Measurements from ENCODE around the gene XRCC1. TPM values are rescaled to one million over a fixed set of nuclear protein-coding genes. Genes with fewer than 3 reads are reported as not detected.
A peak's percentile ranks its signal among the peaks of the same experiment; 100 is the strongest.

The XRCC1 gene
- total RNA-seq, 4 donors from 2014 or later = 18.6 to 30.6 (median 25.7) TPM

DNA sequence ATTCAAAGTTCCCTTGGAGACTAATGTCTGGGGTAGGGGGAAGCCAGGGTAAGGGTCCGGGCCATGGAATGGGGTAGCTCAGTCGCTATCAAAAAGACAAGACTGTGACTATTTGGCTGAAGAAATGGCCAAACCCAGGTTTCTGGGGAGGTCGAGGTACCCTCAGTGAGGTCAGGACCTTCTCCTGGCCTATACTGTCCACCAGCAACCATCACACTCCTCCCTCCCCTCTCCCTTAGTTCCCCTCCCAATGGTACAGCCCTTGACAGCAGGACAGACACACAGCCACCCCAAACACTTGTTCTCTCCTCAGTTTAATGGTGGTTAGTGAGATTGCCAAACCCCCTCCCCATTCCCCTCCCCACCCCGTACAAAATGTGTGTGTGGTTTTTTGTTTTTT is 46.7 kb upstream of the XRCC1 start:
- no peak for DNase-seq (ENCODE audit: low spot score in 2 of 2)
- TF ChIP-seq, protein P1, sequence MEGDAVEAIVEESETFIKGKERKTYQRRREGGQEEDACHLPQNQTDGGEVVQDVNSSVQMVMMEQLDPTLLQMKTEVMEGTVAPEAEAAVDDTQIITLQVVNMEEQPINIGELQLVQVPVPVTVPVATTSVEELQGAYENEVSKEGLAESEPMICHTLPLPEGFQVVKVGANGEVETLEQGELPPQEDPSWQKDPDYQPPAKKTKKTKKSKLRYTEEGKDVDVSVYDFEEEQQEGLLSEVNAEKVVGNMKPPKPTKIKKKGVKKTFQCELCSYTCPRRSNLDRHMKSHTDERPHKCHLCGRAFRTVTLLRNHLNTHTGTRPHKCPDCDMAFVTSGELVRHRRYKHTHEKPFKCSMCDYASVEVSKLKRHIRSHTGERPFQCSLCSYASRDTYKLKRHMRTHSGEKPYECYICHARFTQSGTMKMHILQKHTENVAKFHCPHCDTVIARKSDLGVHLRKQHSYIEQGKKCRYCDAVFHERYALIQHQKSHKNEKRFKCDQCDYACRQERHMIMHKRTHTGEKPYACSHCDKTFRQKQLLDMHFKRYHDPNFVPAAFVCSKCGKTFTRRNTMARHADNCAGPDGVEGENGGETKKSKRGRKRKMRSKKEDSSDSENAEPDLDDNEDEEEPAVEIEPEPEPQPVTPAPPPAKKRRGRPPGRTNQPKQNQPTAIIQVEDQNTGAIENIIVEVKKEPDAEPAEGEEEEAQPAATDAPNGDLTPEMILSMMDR (IDR thresholded peaks at IDR 0.05) = no peak
- TF ChIP-seq EP300 (IDR thresholded peaks at IDR 0.05) (no peak), POLR2A (IDR thresholded peaks at IDR 0.05) (no peak)
- no peak overlapping the region for H3K27ac ChIP-seq
- peaks cover 0 to 22% (median 2%) of the 10 kb centered on the region in 3 donors for H3K36me3 ChIP-seq
- H3K9me3 ChIP-seq = no peaks in the 10 kb centered on the region
- H3K27me3 ChIP-seq = peaks cover 0 to 3% of the 10 kb centered on the region in 2 donors
- no peak overlapping the region for H3K4me3 ChIP-seq
- peaks cover 0 to 50% (median 11%) of the 10 kb centered on the region in 4 donors for H3K4me1 ChIP-seq
- 56 to 74% methylated on average over 4 of the region's 4 CpGs for WGBS, 2 donors

DNA sequence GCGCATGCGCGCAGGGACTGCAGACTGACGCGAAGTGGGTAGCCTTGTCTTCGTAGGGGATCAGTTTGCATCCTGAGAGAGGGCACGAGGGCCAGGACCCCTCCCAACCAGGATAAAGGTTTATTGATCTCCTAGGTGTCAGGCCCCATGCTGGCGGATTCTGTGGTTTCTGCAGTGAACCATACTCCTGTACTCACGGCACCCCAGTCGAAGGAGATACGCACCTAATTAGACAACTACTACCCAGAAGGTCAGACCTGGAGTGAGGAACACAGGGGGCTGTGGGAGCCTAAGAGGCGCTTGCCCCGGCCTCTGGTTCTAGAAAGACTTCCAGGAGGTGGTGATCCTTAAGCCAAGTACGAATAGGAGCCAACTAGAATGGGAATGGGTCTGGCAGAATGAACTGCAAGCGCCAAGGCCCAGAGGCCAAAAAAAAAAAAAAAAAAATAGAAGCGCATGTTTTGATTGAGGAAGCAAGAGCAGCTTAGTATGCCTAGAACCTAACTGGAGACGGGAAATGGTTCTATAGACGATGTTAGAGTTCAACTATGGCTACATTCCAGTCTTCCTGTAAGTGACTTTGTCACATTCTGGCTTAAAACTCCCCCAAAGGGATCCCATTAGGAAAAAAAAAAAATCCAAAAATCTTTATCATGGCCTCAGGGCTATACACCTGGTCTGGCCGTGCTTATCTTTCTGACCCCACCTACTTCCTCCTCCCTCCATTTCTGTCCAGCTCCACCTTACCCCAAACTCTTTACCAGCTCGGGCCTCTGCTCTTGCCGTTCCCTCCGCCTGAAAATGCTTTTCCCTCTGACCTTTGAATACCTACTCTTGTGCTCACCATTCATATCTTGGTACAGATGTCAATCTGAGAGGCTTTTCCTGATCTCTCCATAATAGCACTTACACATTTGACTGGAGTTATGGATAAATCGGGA is 45.0 kb upstream of the XRCC1 start:
- Histone ChIP-seq H3K27me3 (no peaks in the 10 kb centered on the region), H3K36me3 (peaks cover 0 to 7% (median 2%) of the 10 kb centered on the region in 3 donors), H3K27ac (peak overlapping the region; percentile 94 to 96 (median 96)), H3K4me3 (peak overlapping the region; percentile 59 to 99 (median 92)), H3K4me1 (peaks cover 0 to 42% (median 11%) of the 10 kb centered on the region in 4 donors), H3K9me3 (no peaks in the 10 kb centered on the region)
- WGBS, 2 donors = 36 to 40% methylated on average over 21 to 22 of the region's 23 CpGs
- no peak for TF ChIP-seq EP300 (IDR thresholded peaks at IDR 0.05)
- TF ChIP-seq, protein P1 (IDR thresholded peaks at IDR 0.05) = no peak
- TF ChIP-seq POLR2A (IDR thresholded peaks at IDR 0.05) = no peak
- no peak for DNase-seq (ENCODE audit: low spot score in 2 of 2)

DNA sequence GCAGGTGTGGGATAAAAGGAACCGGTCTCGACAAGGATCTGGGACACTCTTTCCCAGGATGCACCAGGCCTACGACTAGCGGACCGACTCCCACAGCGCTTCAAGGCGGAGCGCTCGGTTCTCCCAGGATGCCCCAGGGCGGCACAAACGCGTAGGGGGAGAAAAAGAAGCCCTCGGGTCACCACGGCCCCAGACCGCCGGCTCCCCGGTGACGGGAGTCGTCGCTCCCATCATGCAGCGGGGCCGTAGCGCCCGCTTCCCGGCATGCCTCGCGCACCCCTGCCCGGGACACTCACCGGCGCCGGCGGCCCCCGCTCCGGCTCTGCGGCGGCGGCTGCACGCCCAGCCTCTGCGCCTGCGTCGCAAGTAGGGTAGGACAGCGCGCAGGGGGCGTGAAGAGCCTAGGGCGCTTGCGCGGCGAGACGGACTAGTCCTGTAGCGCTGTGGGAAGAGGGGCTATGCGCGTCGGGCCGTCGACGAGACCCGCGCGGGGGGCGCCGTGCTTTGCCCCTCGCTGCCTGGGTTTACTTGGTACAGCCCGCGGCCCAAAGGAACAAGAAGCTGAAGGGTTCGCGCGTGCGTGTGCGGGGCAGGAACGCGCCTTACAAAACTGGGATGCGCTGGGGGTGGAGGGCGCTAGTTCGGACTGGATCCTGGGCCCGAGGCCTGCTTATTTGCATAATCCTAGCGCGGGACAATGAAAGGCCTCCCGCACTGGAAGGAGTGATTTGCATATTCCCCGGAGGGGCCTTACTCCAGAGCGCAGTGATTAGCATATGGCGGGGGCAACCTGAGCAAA is 44.1 kb upstream of the XRCC1 start, which contains the start of gene ZNF428:
ZNF428 (minus strand) TSS at position 368 of the 799 bp plus-strand sequence. CDS start 5,325 bp downstream, outside the sequence.
- peak within 1 kb of the TSS; percentile 59 to 99 (median 92) for H3K4me3 ChIP-seq
- no peaks in the 10 kb centered on the region for H3K9me3 ChIP-seq
- whole genome bisulfite sequencing, 2 donors = 0% methylated on average over 48 to 72 of the region's 81 CpGs
- H3K27ac ChIP-seq = peak within 1 kb of the TSS; percentile 94 to 96 (median 96)
- peaks cover 0 to 36% (median 11%) of the 10 kb centered on the region in 4 donors for H3K4me1 ChIP-seq
- no peaks in the 10 kb centered on the region for H3K27me3 ChIP-seq
- DNase-seq (ENCODE audit: low spot score in 2 of 2) = peak; percentile 66 to 69
- peaks cover 0 to 7% (median 0%) of the 10 kb centered on the region in 3 donors for H3K36me3 ChIP-seq
- TF ChIP-seq EP300 (IDR thresholded peaks at IDR 0.05) (peak in 1 of 2 donors; percentile 81), POLR2A (IDR thresholded peaks at IDR 0.05) (peak; percentile 67 to 82)
- TF ChIP-seq, protein P1 (IDR thresholded peaks at IDR 0.05) = peak in 1 of 5 experiments; percentile 42

DNA sequence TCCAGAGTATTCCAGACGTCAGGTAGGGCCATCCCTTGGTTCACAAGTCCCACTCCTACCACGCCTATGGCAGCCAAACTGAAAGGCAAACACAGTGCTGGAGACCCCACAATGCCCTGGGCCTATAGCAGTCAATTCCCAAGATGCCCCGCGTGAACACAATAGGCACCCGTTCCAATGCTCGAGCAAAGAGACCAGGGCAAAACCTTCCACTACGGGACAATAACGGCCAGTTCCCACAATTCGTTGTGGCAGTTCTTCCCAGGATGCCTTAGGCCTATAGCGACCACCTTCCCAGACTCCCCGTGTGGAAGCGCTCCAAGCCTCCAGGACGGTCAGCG is 43.6 kb upstream of the XRCC1 start:
- TF ChIP-seq, protein P1 (IDR thresholded peaks at IDR 0.05) = no peak
- TF ChIP-seq POLR2A (IDR thresholded peaks at IDR 0.05) (no peak), EP300 (IDR thresholded peaks at IDR 0.05) (no peak)
- peaks cover 0 to 6% (median 0%) of the 10 kb centered on the region in 3 donors for H3K36me3 ChIP-seq
- peak overlapping the region; percentile 94 to 96 (median 96) for H3K27ac ChIP-seq
- 0 to 2% methylated on average over 14 of the region's 14 CpGs for WGBS, 2 donors
- no peaks in the 10 kb centered on the region for H3K27me3 ChIP-seq
- H3K4me1 ChIP-seq = peaks cover 0 to 40% (median 11%) of the 10 kb centered on the region in 4 donors
- no peak for DNase-seq (ENCODE audit: low spot score in 2 of 2)
- H3K9me3 ChIP-seq = no peaks in the 10 kb centered on the region
- peak overlapping the region; percentile 59 to 99 (median 92) for H3K4me3 ChIP-seq
